PFSK-1 (cell line): ENCODE measurements around the gene MGST2. TPM values are rescaled to one million over a fixed set of nuclear protein-coding genes. Genes with fewer than 3 reads are reported as not detected.

ENCODE experiments used
- FOXP2 ChIP-seq: optimal IDR thresholded peaks from 2 replicates; pipeline ENCODE3; 2011; ENCODE audit warnings: borderline replicate concordance, control low read depth, inconsistent platforms; ENCODE audit not compliant: insufficient read depth; ENCODE audit errors: extremely low read length, extremely low read depth
- POLR2AphosphoS5 ChIP-seq: IDR thresholded peaks from 2 replicates; pipeline ENCODE4 v1.6.1; 2012; ENCODE audit warnings: low read depth, mild to moderate bottlenecking, control low read depth, low read length, moderate library complexity
- REST ChIP-seq, 2 experiments: IDR thresholded peaks; 2 replicates each; pipeline versions ENCODE4 v1.6.1 to v1.8.0; 2011 to 2012; ENCODE audit warnings: low read depth in 2 of 2, low read length in 2 of 2, control low read depth in 1 of 2, inconsistent platforms in 1 of 2, mild to moderate bottlenecking in 1 of 2, moderate library complexity in 1 of 2; ENCODE audit not compliant: insufficient read depth in 1 of 2
- SIN3A ChIP-seq: IDR thresholded peaks from 2 replicates; pipeline ENCODE4 v1.6.1; 2012; ENCODE audit warnings: mild to moderate bottlenecking, low read length, moderate library complexity, borderline replicate concordance; ENCODE audit not compliant: insufficient read depth
- TAF1 ChIP-seq: IDR thresholded peaks from 2 replicates; pipeline ENCODE4 v1.6.1; 2012; ENCODE audit warnings: low read length, control low read depth, borderline replicate concordance; ENCODE audit not compliant: insufficient read depth
- polyA plus RNA-seq: library from polyadenylated mRNA; unstranded; fragments of >200 nt; gene quantifications from one replicate; pipeline ENCODE4 v1.2.1, GENCODE V29; 2012; ENCODE audit warnings: low read depth, missing spikeins; ENCODE audit not compliant: insufficient read length

Gene MGST2
- polyA plus RNA-seq, result 8.1 TPM

- peak; percentile 6; the same call in 1 of the 2 replicates for TF ChIP-seq SIN3A
- TF ChIP-seq REST (IDR thresholded peaks at IDR 0.05; ENCODE audit: insufficient read depth in 1 of 2, low read depth in 2 of 2, low read length in 2 of 2), result no peak
- TF ChIP-seq FOXP2, result peak; percentile 53
- peak; percentile 51 for TF ChIP-seq POLR2AphosphoS5
These were observed at the start of gene MGST2 for GRCh38 chr4:139665690-139666529. Gene MGST2, plus strand, starts transcription at chr4:139665819. Its CDS starts 201 bp downstream, at chr4:139666020.

- no peak for TF ChIP-seq TAF1
- TF ChIP-seq POLR2AphosphoS5, result no peak
- TF ChIP-seq REST (IDR thresholded peaks at IDR 0.05; ENCODE audit: insufficient read depth in 1 of 2, low read depth in 2 of 2, low read length in 2 of 2), result no peak
- no peak for TF ChIP-seq SIN3A
- TF ChIP-seq FOXP2, result no peak
These were observed 47.7 kb upstream of the MGST2 start for GRCh38 chr4:139617702-139618490.

- TF ChIP-seq TAF1, result no peak
- no peak for TF ChIP-seq SIN3A
- TF ChIP-seq FOXP2, result no peak
- no peak for TF ChIP-seq REST (IDR thresholded peaks at IDR 0.05; ENCODE audit: insufficient read depth in 1 of 2, low read depth in 2 of 2, low read length in 2 of 2)
- TF ChIP-seq POLR2AphosphoS5, result no peak
These were observed 46.0 kb upstream of the MGST2 start for GRCh38 chr4:139619644-139620043.

GRCh38 chr4:139622901-139623381 is 42.7 kb upstream of the MGST2 start:
- TF ChIP-seq FOXP2, result no peak
- no peak for TF ChIP-seq SIN3A
- no peak for TF ChIP-seq POLR2AphosphoS5
- TF ChIP-seq REST (IDR thresholded peaks at IDR 0.05; ENCODE audit: insufficient read depth in 1 of 2, low read depth in 2 of 2, low read length in 2 of 2), result no peak
- no peak for TF ChIP-seq TAF1
